ENCODE measurements around the gene FOLH1.
"Not testable (repeated sequence)": the region's sequence is repeated elsewhere in the genome, so short reads cannot be mapped to it uniquely, and the experiment has no call there.

FOLH1 gene

DNA sequence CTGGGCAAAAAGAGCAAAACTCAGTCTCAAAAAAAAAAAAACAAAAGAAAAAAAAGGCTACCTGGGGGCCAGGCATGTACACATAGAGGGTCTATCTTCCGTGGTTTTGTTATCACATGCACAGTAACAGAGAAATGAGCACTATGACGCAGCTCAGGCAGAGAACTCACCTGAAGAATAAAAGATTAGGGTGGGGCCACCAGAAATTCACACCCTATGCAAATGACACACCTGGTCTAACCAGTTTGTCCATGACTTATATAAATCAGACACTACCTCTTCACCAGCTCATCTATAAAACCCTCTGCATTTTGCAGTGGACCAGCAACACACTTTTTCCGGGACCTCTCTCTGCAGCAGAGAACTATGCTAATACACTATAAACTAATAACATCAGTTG is 30.5 kb downstream of the FOLH1 start:
- not testable (repeated sequence) for DNase-seq (ENCODE audit: low spot score)

DNA sequence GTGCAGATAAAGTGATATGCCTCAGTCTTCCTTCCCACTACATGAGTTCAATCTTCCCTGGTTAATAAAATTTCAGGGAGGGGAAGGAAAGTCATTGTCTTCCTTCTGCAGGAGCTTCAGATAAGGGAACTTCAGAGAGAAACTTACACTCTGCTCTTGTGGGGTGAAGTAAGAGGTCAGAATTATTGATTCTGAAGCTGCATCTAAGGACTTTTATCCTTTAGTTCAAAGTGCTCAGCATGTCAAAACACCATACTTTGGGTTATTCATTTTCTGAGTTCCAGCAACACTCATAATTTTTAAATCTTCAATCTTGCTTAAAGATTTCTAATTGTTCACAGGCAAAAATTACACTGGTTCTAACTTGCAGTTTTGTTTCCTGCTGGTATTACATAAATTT is 33.0 kb downstream of the FOLH1 start:
- not testable (repeated sequence) for DNase-seq (ENCODE audit: low spot score)

DNA sequence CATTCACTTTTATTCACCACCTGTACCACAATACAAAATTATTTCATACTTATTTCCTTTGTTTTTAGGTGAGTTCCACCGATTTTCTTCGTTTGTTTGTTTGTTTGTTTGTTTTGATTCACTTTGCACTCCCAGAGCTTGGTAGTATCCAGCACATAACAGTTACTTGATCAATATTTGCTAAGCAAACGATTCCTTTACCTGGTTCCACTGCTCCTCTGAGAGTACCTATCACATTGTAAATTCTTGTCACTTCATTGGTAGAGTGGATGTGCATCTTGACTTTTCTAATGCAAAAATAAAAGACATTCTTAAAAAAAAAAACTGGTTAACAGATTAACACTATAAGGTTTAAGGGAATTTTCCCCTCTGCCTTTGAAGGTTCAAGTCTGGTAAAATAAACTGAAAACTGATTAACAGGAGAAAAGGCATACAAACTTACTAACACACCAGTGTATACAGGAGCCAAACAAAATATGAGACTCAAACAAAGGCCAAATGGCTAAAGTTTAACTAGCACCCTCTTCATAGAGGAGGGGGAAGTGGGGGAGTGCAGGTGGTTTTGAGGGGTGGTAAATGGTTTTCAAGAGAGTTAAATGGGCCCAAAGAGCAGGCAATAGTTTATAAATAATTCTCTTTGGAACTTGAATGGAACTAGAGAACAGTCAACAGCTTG is 33.6 kb downstream of the FOLH1 start:
- not testable (repeated sequence) for DNase-seq (ENCODE audit: low spot score)

DNA sequence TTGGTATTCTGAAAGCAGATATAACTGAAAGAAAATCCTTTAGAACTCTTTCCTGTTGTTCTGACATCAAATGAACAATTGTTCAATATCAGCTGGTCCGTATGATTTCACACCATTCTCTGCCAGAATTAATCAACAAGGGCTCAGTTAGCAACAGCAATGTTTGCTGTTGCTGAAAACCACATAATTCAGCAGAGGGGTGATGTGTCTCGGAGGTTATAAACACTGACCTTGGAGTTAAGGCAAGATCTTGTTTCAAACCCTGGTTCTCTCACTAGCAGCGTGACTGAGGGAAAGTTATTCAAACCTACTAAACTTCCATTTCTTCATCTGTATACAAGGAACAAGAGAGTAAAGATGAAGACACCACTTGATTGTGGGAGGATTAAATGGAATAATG is 36.8 kb downstream of the FOLH1 start:
- DNase-seq (ENCODE audit: low spot score): not testable (repeated sequence)

DNA sequence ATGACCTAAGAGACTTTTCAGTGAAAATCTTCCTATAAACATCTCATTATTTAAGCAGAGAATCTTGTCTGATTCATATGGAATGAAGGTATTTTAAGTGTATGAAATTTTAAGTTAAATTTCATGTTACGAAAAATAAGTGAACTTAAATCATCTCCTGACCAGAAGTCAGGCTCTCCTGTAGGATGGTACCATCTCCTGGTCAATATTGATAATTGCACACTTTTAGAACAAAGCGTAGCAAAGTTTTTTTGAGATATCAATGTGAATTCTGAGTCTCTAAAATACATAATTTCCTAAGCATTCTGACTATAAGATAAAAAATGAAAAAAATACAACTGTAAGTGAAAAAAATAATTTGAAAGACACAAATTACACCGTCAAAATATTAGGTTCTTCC is 38.8 kb downstream of the FOLH1 start:
- DNase-seq (ENCODE audit: low spot score): not testable (repeated sequence)

DNA sequence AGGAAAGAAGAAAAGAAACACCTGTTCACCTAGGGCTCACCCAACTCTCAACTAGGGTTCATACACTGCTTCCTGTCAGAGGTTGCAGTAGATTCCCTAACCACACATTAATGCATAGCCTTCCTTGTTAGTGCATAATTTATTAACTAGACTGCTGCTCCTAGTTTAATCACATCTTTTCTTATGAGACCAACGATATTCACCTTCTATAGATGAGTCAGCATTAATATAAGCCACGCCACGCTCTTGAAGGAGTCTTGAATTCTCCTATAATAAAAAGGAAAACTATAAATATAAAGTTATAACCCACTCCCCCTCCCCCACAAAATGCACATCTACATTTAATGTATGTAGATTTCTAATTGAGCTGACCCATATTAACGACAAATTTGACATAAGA is 39.4 kb downstream of the FOLH1 start:
- DNase-seq (ENCODE audit: low spot score): not testable (repeated sequence)

DNA sequence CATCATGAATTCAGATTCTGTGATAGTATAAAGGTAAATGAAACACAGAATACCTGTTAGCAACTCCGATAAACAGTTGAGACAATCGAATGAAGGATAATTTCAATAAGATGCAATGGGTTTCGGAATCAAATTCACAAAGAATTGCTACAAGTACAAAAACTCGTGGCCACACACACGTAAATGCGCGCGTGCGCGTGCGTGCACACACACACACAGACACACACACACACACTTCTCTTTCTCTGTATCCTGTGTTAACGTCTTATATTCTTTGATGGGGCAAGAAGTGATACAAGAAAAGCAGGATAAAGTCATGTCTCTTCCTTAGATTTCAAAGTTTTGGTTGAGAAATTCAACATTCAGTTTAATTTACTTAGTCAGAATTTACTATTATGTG is 57.2 kb downstream of the FOLH1 start:
- DNase-seq (ENCODE audit: low spot score): no peak

DNA sequence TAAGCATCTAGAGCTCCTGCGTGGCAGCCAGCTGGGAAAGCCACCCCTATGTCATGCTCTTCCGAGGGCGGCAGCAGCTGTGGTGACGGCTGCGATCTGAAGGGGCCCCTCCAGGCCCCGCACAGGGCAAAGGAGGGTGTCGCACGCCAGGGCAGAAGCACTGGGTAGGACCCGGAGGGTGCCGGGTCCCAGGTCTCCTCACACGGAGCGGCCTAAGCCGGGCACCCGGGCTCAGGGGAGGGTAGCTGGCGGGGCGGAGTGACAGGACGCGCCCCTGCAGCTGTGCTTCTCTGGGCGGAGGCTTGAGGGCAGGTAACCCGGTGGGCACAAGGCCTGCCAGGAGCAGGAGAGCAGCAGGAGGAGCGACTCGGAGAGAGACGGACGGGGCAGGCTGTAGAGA is 106.0 kb downstream of the FOLH1 start:
- DNase-seq (ENCODE audit: low spot score): not testable (repeated sequence)

Data from germinal center (tissue), 1 donor.